Stimulated activated naive CD8-positive, alpha-beta T cell treated with anti-CD3 and anti-CD28 coated beads, Interleukin-15, amount 100 ng/mL, for 72 hours (primary cell): ENCODE measurements around the gene ADAP1.
A peak's percentile ranks its signal among the peaks of the same experiment; 100 is the strongest.

Source experiments
- ATAC-seq: fragments of 150-1000 bp; cut with Tn5 transposase; 2 replicates; pipeline ENCODE4 v1.10.0; 2021; ENCODE audit warnings: mild to moderate bottlenecking, moderate library complexity
- DNase-seq, 2 donors: peaks; one replicate each; pipeline ENCODE4 v3.0.0; 2021 to 2022
- H3K27ac Mint-ChIP-seq, 2 donors: one replicate each; pipeline ENCODE4 v1.8.0; 2022; ENCODE audit warnings: mild to moderate bottlenecking in 2 of 2, mixed read lengths in 2 of 2, moderate library complexity in 2 of 2
- H3K27me3 Mint-ChIP-seq: one replicate; pipeline ENCODE4 v1.8.0; 2022; ENCODE audit warnings: mixed read lengths
- H3K4me1 Mint-ChIP-seq: one replicate; pipeline ENCODE4 v1.8.0; 2022; ENCODE audit warnings: mild to moderate bottlenecking, mixed read lengths
- H3K4me3 Mint-ChIP-seq, 2 donors: one replicate each; pipeline ENCODE4 v1.8.0; 2022; ENCODE audit warnings: mild to moderate bottlenecking in 2 of 2, mixed read lengths in 2 of 2, moderate library complexity in 1 of 2
- H3K9me3 Mint-ChIP-seq, 2 donors: one replicate each; pipeline ENCODE4 v1.8.0; 2022; ENCODE audit warnings: mixed read lengths in 2 of 2

ADAP1 gene

GRCh38 chr7:865921-866320 lies 88.6 kb downstream of the ADAP1 start:
- DNase-seq (no peak), ATAC-seq (no peak)
- Mint-ChIP-seq H3K9me3 (no peaks in the 10 kb centered on the region), H3K4me1 (peaks cover 13% of the 10 kb centered on the region), H3K27me3 (no peaks in the 10 kb centered on the region), H3K4me3 (no peak overlapping the region), H3K27ac (no peak overlapping the region)

DNA sequence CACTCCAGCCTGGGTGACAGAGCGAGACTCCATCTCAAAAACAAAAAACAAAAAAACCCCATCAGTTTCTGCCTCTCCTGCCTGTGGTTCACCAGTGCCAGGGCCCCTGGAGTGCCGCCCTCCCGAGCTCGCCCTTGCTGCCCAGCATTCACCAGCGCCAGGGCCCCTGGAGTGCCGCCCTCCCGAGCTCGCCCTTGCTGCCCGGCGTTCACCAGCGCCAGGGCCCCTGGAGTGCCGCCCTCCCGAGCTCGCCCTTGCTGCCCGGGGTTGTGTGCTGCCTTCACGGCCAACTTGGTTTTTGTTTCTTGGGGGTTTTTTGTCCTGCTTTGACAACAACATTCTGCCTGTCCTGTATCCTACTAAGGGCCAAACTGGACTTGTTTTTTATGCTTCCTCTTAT lies 91.4 kb downstream of the ADAP1 start:
- H3K4me3 Mint-ChIP-seq: no peak overlapping the region
- H3K9me3 Mint-ChIP-seq: no peaks in the 10 kb centered on the region
- peaks cover 1% of the 10 kb centered on the region for H3K4me1 Mint-ChIP-seq
- no peak for DNase-seq
- ATAC-seq: no peak
- H3K27ac Mint-ChIP-seq: no peak overlapping the region
- no peaks in the 10 kb centered on the region for H3K27me3 Mint-ChIP-seq

- peak overlapping the region; percentile 13 to 20 for H3K27ac Mint-ChIP-seq
- H3K9me3 Mint-ChIP-seq: no peaks in the 10 kb centered on the region
- no peak for ATAC-seq
- no peak overlapping the region for H3K4me3 Mint-ChIP-seq
- DNase-seq: no peak
- no peaks in the 10 kb centered on the region for H3K4me1 Mint-ChIP-seq
- H3K27me3 Mint-ChIP-seq: no peaks in the 10 kb centered on the region
Observed at GRCh38 chr7:862157-862556, 92.3 kb downstream of the ADAP1 start.

DNA sequence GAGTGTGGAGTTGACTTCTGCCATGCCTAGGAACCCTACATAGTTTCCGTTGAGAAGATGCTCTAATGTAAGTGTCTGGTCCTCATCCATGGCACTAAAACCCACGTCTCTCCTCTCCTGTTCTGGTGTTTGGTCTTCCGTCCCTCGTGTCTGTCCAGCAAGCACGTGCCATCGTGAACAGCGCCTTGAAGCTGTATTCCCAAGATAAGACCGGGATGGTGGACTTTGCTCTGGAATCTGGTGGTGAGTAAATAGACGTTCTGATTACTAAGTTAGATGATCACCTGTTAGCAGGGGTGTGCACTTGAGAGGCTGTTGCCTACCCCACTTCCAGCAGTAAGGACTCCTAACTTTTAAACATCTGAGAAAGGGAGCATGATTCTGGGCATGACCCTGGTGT lies 93.3 kb downstream of the ADAP1 start:
- ATAC-seq: no peak

DNA sequence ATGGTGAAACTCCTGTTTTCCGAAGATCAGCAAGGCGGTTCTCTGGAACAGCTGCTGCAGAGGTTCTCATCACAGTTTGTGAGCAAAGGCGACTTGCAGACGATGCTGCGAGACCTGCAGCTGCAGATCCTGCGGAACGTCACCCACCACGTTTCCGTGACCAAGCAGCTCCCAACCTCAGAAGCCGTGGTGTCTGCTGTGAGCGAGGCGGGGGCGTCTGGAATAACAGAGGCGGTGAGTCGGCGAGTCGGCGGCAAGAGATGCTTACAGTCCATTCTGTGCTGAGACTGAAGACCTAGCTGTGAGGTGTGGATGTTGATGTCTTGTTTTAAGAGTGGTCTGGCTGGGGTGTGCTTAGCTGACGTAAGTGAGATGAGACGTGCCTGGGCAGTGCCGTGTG lies 94.3 kb downstream of the ADAP1 start:
- no peak overlapping the region for H3K27ac Mint-ChIP-seq
- no peaks in the 10 kb centered on the region for H3K4me1 Mint-ChIP-seq
- H3K9me3 Mint-ChIP-seq: no peaks in the 10 kb centered on the region
- ATAC-seq: no peak
- no peaks in the 10 kb centered on the region for H3K27me3 Mint-ChIP-seq
- no peak for DNase-seq
- H3K4me3 Mint-ChIP-seq: no peak overlapping the region

More for the DNA sequence above, 93.3 kb downstream of the ADAP1 start:
- H3K27me3 Mint-ChIP-seq: no peaks in the 10 kb centered on the region
- DNase-seq: no peak
- no peak overlapping the region for H3K4me3 Mint-ChIP-seq
- H3K4me1 Mint-ChIP-seq: no peaks in the 10 kb centered on the region
- no peaks in the 10 kb centered on the region for H3K9me3 Mint-ChIP-seq
- H3K27ac Mint-ChIP-seq: no peak overlapping the region

DNA sequence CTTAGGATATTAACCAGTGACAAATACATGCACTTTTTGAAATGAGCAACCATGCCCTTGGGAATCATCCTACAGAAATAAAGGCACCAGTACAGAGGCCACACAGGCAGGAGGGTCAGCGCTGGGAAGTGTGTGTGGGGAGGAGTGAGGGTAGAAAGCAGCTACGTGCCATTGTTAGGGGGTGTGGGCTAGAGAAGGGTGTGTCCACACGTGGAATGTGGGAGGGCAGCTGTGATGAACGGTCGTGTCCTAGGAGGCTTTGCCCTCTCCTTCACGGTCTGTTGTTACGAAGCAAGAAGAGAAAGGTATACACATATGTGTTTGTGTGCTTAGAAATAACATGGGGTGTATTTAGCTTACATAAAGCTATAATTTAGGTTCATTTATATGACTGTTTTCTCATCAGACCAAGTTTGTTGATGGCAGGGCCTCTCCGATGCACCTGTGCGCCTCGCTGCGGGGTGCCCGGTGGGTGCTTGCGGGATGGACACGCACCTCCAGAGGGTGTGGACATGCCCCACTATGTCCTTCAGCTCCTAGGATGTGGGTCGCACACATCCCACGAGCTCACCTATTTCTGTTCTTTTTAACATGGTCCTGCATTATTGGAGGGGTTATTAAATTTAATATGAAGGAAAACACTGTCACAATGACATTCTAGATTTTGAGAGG lies 95.0 kb downstream of the ADAP1 start:
- Mint-ChIP-seq H3K4me1 (no peaks in the 10 kb centered on the region), H3K9me3 (no peaks in the 10 kb centered on the region), H3K27me3 (no peaks in the 10 kb centered on the region), H3K4me3 (no peak overlapping the region), H3K27ac (peak overlapping the region in 1 of 2 donors; percentile 50)
- DNase-seq: no peak
- no peak for ATAC-seq

- no peaks in the 10 kb centered on the region for H3K4me1 Mint-ChIP-seq
- ATAC-seq (no peak), DNase-seq (no peak)
- H3K27ac Mint-ChIP-seq: peak overlapping the region in 1 of 2 donors; percentile 71
- H3K9me3 Mint-ChIP-seq: no peaks in the 10 kb centered on the region
- no peak overlapping the region for H3K4me3 Mint-ChIP-seq
- no peaks in the 10 kb centered on the region for H3K27me3 Mint-ChIP-seq
Observed at GRCh38 chr7:857661-858060, 96.8 kb downstream of the ADAP1 start.

DNA sequence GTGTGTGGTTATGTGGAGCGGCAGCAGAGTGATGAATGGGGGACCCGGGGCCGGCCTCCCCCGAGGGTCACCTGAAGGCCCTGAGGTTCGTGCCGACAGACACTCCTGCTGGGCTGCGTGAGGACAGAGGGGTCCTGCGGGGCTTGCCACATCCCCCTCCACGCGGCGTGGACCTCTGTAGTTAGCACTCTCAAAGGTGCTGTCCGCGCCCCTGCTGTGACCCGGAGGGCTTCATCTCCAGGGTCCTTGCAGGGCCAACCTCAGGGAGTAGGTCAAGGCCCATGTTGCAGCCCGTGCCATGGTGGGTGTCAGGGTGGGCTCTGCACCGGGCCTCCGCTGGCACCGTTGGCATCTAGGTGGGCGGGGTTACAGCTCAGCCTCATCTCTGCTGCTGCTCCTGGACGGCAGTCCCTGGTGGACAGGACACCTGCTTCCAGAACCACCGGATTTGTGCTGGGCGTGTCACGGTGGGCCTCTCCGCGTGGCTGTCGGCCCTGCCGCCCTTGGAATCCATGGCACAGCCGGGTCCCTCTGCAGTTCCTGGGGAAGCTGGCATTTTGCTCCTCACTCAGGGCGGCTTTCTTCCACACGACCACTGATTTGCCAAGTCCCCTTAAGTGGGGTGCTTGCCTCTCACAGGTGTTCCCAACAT lies 97.9 kb downstream of the ADAP1 start:
- H3K27ac Mint-ChIP-seq: peak overlapping the region in 1 of 2 donors; percentile 12
- H3K4me1 Mint-ChIP-seq: no peaks in the 10 kb centered on the region
- no peak overlapping the region for H3K4me3 Mint-ChIP-seq
- no peak for ATAC-seq
- no peak for DNase-seq
- no peaks in the 10 kb centered on the region for H3K9me3 Mint-ChIP-seq
- no peaks in the 10 kb centered on the region for H3K27me3 Mint-ChIP-seq

GRCh38 chr7:855686-856369 lies 98.7 kb downstream of the ADAP1 start:
- Mint-ChIP-seq H3K27me3 (no peaks in the 10 kb centered on the region), H3K4me1 (no peaks in the 10 kb centered on the region), H3K9me3 (no peaks in the 10 kb centered on the region), H3K27ac (peak overlapping the region in 1 of 2 donors; percentile 12), H3K4me3 (no peak overlapping the region)
- ATAC-seq: no peak
- no peak for DNase-seq

DNA sequence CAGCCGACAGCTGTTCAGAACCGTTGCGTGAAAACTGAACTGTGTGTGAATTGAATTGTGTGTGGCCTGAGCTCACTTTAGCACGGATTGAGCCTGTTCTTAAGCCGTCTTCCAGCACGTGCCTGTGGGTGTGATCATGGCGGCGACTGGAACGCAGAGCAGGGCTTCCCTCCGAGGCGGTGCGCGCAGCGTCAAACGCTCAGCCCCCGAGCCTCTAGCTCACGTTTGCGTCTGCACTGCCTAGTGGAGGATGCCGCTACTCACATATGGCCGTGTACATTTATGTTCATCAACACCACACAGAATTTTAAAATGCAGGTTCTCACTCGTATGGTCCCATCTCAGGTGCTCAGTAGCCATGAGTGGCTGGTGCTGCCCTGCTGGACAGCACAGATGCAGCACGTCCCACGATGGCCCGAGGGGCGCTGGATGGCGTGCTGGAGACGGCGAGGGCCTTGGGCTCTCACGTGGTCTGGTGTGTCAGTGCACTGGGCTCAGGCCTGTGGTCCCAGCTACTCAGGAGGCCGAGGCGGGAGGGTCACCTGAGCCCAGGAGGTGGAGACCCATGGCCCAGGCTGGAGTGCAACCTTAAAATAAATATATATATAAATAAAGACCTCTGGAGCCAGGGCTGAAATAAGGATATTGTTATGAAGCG lies 100.2 kb downstream of the ADAP1 start:
- no peak for ATAC-seq
- H3K9me3 Mint-ChIP-seq: no peaks in the 10 kb centered on the region

DNA sequence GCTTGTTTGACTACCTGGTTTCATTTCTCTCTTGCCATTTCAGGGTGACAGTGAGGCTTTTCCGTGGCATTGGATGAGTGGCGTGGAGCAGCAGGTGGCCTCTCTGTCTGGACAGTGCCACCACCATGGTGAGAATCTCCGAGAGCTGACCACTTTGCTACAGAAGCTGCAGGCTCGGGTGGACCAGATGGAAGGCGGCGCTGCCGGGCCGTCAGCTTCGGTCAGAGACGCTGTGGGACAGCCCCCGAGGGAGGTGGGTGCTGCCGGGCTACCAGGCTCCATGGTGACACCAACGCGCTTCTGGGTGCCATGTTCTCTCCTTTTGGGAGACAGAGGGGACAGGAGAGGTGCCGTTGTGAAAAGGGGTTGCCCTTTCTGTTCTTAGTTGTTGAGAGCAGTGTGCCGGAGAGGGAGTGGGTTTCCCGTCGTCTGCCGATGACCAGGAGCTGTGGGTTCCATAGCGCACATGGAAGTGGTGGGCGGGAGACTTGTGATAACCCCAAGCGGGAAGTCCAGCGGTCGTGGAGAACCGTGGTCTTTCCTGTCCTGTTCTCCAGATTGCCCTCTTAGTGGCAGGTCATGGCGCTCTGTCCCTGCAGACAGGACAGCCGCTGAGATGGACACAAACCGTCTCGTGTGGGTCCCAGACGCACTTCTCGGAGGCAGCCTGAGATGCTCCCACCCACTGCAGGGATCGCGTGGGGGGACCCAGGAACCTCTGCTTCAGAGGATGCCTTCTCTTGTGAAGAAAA lies 100.9 kb downstream of the ADAP1 start:
- no peak overlapping the region for H3K4me3 Mint-ChIP-seq
- no peaks in the 10 kb centered on the region for H3K27me3 Mint-ChIP-seq

More for the DNA sequence above, 100.2 kb downstream of the ADAP1 start:
- Mint-ChIP-seq H3K27me3 (no peaks in the 10 kb centered on the region), H3K4me1 (no peaks in the 10 kb centered on the region), H3K4me3 (no peak overlapping the region), H3K27ac (no peak overlapping the region)
- no peak for DNase-seq

GRCh38 chr7:851204-851603 lies 103.3 kb downstream of the ADAP1 start:
- Mint-ChIP-seq H3K4me3 (no peak overlapping the region), H3K27me3 (no peaks in the 10 kb centered on the region), H3K9me3 (no peaks in the 10 kb centered on the region), H3K4me1 (no peaks in the 10 kb centered on the region), H3K27ac (no peak overlapping the region)
- ATAC-seq (no peak), DNase-seq (no peak)

More for the DNA sequence above, 100.9 kb downstream of the ADAP1 start:
- DNase-seq (no peak), ATAC-seq (no peak)
- no peak overlapping the region for H3K27ac Mint-ChIP-seq
- H3K4me1 Mint-ChIP-seq: no peaks in the 10 kb centered on the region
- H3K9me3 Mint-ChIP-seq: no peaks in the 10 kb centered on the region

GRCh38 chr7:849781-850180 lies 104.7 kb downstream of the ADAP1 start:
- no peak for DNase-seq
- Mint-ChIP-seq H3K27me3 (no peaks in the 10 kb centered on the region), H3K4me1 (no peaks in the 10 kb centered on the region), H3K4me3 (no peak overlapping the region), H3K27ac (no peak overlapping the region), H3K9me3 (no peaks in the 10 kb centered on the region)
- no peak for ATAC-seq

GRCh38 chr7:849145-849544 lies 105.3 kb downstream of the ADAP1 start:
- no peak for ATAC-seq
- H3K4me1 Mint-ChIP-seq: no peaks in the 10 kb centered on the region
- no peak overlapping the region for H3K4me3 Mint-ChIP-seq
- no peak for DNase-seq
- H3K27ac Mint-ChIP-seq: peak overlapping the region in 1 of 2 donors; percentile 43
- no peaks in the 10 kb centered on the region for H3K9me3 Mint-ChIP-seq
- no peaks in the 10 kb centered on the region for H3K27me3 Mint-ChIP-seq
